Activated B cell treated with CpG ODN at 0.5 μM for 24 hours (primary cell): ENCODE measurements around the gene SCN3B. TPM values are rescaled to one million over a fixed set of nuclear protein-coding genes. Genes with fewer than 3 reads are reported as not detected.

Experiments
- ATAC-seq: fragments of 200-7000 bp; cut with Tn5 transposase; one replicate; pipeline ENCODE4 v1.10.0; 2021; ENCODE audit warnings: low read depth, mild to moderate bottlenecking, moderate library complexity
- CTCF ChIA-PET: fragments of 350-600 bp; sonication (Branson Sonifier 250); formaldehyde crosslinking; loops from one replicate; lab custom pipeline; 2021; ENCODE audit warnings: antibody characterized with exemption; lab: Charles Lee
- POLR2A ChIA-PET: fragments of 350-600 bp; sonication (Branson Sonifier 250); formaldehyde crosslinking; loops from one replicate; lab custom pipeline; 2021; ENCODE audit warnings: antibody characterized with exemption; lab: Charles Lee
- DNase-seq: peaks from one replicate; pipeline ENCODE4 v3.0.0; 2022
- H3K27ac Mint-ChIP-seq: one replicate; pipeline ENCODE4 v1.8.0; 2020; ENCODE audit warnings: mixed read lengths
- H3K27me3 Mint-ChIP-seq: one replicate; pipeline ENCODE4 v1.8.0; 2021; ENCODE audit warnings: mixed read lengths
- H3K36me3 Mint-ChIP-seq: one replicate; pipeline ENCODE4 v1.8.0; 2021; ENCODE audit warnings: low read depth, mixed read lengths
- H3K4me1 Mint-ChIP-seq: one replicate; pipeline ENCODE4 v1.8.0; 2021; ENCODE audit warnings: mixed read lengths
- H3K4me3 Mint-ChIP-seq: one replicate; pipeline ENCODE4 v1.8.0; 2020; ENCODE audit warnings: mild to moderate bottlenecking, mixed read lengths
- H3K9me3 Mint-ChIP-seq: one replicate; pipeline ENCODE4 v1.8.0; 2020; ENCODE audit warnings: mixed read lengths
- CTCF ChIP-seq: fragments of 200-600 bp; IDR thresholded peaks from one replicate; pipeline ENCODE4 v1.8.0; 2022; ENCODE audit warnings: antibody characterized with exemption, mild to moderate bottlenecking
- intact Hi-C: fragments of 100-400 bp; cut with micrococcal nuclease; formaldehyde crosslinking; loops from one replicate; pipeline ENCODE4 v1.15.1; 2024
- total RNA-seq: library from RNA; stranded (reverse); gene quantifications from 2 replicates; pipeline ENCODE4 v1.2.3, GENCODE V29; 2022

Gene SCN3B
- total RNA-seq, 1 donor from 2014 or later: not detected

GRCh38 chr11:123588117-123588863, 66.1 kb downstream of the SCN3B start:
- no peaks in the 10 kb centered on the region for H3K4me1 Mint-ChIP-seq
- no peaks in the 10 kb centered on the region for H3K9me3 Mint-ChIP-seq
- no peak overlapping the region for H3K4me3 Mint-ChIP-seq
- ChIA-PET CTCF (no interaction called here), POLR2A (no interaction called here)
- DNase-seq: no peak
- no peak for TF ChIP-seq CTCF
- no peaks in the 10 kb centered on the region for H3K36me3 Mint-ChIP-seq
- no peak for ATAC-seq
- no peaks in the 10 kb centered on the region for H3K27me3 Mint-ChIP-seq
- intact Hi-C loops: no loop called here
- no peak overlapping the region for H3K27ac Mint-ChIP-seq

GRCh38 chr11:123587559-123587958, 66.9 kb downstream of the SCN3B start:
- Mint-ChIP-seq H3K27ac (no peak overlapping the region), H3K9me3 (no peaks in the 10 kb centered on the region), H3K4me3 (no peak overlapping the region), H3K4me1 (no peaks in the 10 kb centered on the region), H3K36me3 (no peaks in the 10 kb centered on the region), H3K27me3 (no peaks in the 10 kb centered on the region)
- TF ChIP-seq CTCF: no peak
- intact Hi-C loops: no loop called here
- POLR2A ChIA-PET: no interaction called here
- CTCF ChIA-PET: no interaction called here
- ATAC-seq (no peak), DNase-seq (no peak)

GRCh38 chr11:123587044-123587443, 67.4 kb downstream of the SCN3B start:
- intact Hi-C loops: no loop called here
- POLR2A ChIA-PET: no interaction called here

GRCh38 chr11:123586568-123586967, 67.9 kb downstream of the SCN3B start:
- ATAC-seq (no peak), DNase-seq (no peak)
- H3K27me3 Mint-ChIP-seq: no peaks in the 10 kb centered on the region
- no peak overlapping the region for H3K4me3 Mint-ChIP-seq
- no peaks in the 10 kb centered on the region for H3K36me3 Mint-ChIP-seq
- POLR2A ChIA-PET: no interaction called here
- no peaks in the 10 kb centered on the region for H3K4me1 Mint-ChIP-seq
- no peaks in the 10 kb centered on the region for H3K9me3 Mint-ChIP-seq
- CTCF ChIA-PET: no interaction called here
- H3K27ac Mint-ChIP-seq: no peak overlapping the region
- intact Hi-C loops: no loop called here
- no peak for TF ChIP-seq CTCF

More at GRCh38 chr11:123587044-123587443, 67.4 kb downstream of the SCN3B start:
- H3K27me3 Mint-ChIP-seq: no peaks in the 10 kb centered on the region
- no peaks in the 10 kb centered on the region for H3K9me3 Mint-ChIP-seq
- no peaks in the 10 kb centered on the region for H3K36me3 Mint-ChIP-seq
- no peak overlapping the region for H3K27ac Mint-ChIP-seq
- DNase-seq: no peak
- no peak for ATAC-seq
- TF ChIP-seq CTCF: no peak
- CTCF ChIA-PET: no interaction called here
- no peaks in the 10 kb centered on the region for H3K4me1 Mint-ChIP-seq
- no peak overlapping the region for H3K4me3 Mint-ChIP-seq

- ChIA-PET CTCF (no interaction called here), POLR2A (no interaction called here)
- Mint-ChIP-seq H3K4me1 (peaks cover 2% of the 10 kb centered on the region), H3K27ac (no peak overlapping the region), H3K9me3 (no peaks in the 10 kb centered on the region), H3K4me3 (no peak overlapping the region), H3K27me3 (no peaks in the 10 kb centered on the region), H3K36me3 (no peaks in the 10 kb centered on the region)
- intact Hi-C loops: no loop called here
- no peak for TF ChIP-seq CTCF
- ATAC-seq: no peak
- DNase-seq: no peak
Observed at GRCh38 chr11:123585706-123586105, 68.7 kb downstream of the SCN3B start.
